ENCODE data around the gene MME.

Gene MME

DNA sequence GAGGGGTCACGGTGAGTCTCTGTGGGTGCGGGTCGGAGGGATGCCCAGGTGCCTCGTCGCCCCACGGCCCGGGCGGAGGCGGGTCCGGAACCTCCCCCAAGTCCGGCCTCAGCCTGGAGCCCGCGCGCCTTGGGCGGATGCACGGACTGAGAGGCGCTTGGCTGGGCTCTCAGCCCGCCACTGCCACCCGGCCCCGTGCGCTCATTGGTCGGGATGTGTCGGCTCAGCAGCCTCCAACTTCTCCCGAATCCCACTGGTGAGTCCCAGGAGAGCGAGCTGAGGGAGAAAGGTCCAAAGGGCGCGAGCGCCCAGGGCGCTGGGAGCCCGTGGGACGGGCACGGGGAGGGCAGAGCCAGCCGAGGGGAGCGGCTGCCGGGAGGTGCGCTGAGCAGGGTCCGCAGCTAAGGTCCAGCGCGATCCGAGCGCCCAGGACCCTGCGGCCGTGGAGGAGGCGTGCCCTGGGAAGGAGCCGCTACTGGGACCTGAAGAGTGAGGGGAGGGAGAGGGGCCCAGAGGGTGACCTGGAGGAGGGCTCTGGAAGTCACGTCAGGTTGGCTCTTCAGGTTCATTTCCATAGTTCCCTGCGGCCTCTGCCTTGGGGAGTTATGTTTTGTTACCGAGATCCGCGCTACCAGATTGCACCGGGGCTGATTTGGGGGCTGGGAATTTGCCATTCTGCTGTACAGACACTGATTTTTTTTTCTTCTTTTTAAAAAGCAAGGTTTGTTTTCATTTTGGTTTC lies at the start of gene MME:
MME (plus strand) TSS at position 574 of the 742 bp plus-strand sequence. CDS start 3,849 bp downstream, outside the sequence.
- H2AFZ ChIP-seq (ENCODE audit: low read length, unreplicated experiment) = peak within 1 kb of the TSS; percentile 98
- peak within 1 kb of the TSS; percentile 94 for H3K4me3 ChIP-seq (ENCODE audit: low read depth, low read length)

GRCh38 chr3:155031186-155031585 lies 48.9 kb upstream of the MME start:
- peak overlapping the region; percentile 30; the same call in 1 of the 2 replicates for H3K4me3 ChIP-seq (ENCODE audit: low read depth, low read length)
- H3K27ac ChIP-seq (ENCODE audit: low read depth, low read length) = peak overlapping the region; percentile 43
- no peaks in the 10 kb centered on the region for H3K79me2 ChIP-seq (ENCODE audit: control insufficient read depth, insufficient read depth, low read length, unreplicated experiment)
- H2AFZ ChIP-seq (ENCODE audit: low read length, unreplicated experiment) = peak overlapping the region; percentile 76
- peaks cover 41% of the 10 kb centered on the region for H3K4me1 ChIP-seq (ENCODE audit: control insufficient read depth, insufficient read depth, low read length, unreplicated experiment)
- no peaks in the 10 kb centered on the region for H3K36me3 ChIP-seq (ENCODE audit: insufficient read depth, low read length)
- H3K27me3 ChIP-seq (ENCODE audit: insufficient read depth, low read length) = no peaks in the 10 kb centered on the region

More for the DNA sequence above, at the start of gene MME:
- peak within 1 kb of the TSS; percentile 60 for H3K27ac ChIP-seq (ENCODE audit: low read depth, low read length)
- H3K36me3 ChIP-seq (ENCODE audit: insufficient read depth, low read length) = 0 out of 2 replicates have a peak, but pooled peaks cover 6% of the 10 kb centered on the region
- peaks cover 23% of the 10 kb centered on the region for H3K4me1 ChIP-seq (ENCODE audit: control insufficient read depth, insufficient read depth, low read length, unreplicated experiment)
- H3K27me3 ChIP-seq (ENCODE audit: insufficient read depth, low read length) = no peaks in the 10 kb centered on the region
- H3K79me2 ChIP-seq (ENCODE audit: control insufficient read depth, insufficient read depth, low read length, unreplicated experiment) = peaks cover 39% of the 10 kb centered on the region

DNA sequence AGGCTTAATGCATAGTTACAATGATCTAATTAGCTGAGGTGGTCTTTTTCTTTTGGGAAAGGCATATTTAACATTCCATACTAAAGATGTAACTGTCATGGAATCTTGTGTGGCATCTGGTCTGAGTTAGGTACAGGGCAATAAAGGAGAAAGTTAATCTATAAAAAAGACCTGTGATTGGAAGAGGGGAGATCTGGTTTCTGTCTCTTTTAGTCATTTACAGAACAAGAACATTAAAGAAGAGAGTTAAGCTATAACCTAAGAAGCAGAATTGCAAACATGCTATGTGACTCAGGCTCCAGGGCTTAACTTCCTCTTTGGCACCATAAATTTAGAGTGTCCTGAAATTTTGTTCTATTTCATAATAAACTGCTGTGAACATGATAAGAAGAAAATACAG lies 47.2 kb upstream of the MME start:
- Histone ChIP-seq H2AFZ (ENCODE audit: low read length, unreplicated experiment) (peak overlapping the region; percentile 77), H3K4me1 (ENCODE audit: control insufficient read depth, insufficient read depth, low read length, unreplicated experiment) (peaks cover 35% of the 10 kb centered on the region), H3K27ac (ENCODE audit: low read depth, low read length) (peak overlapping the region; percentile 18), H3K27me3 (ENCODE audit: insufficient read depth, low read length) (no peaks in the 10 kb centered on the region), H3K79me2 (ENCODE audit: control insufficient read depth, insufficient read depth, low read length, unreplicated experiment) (no peaks in the 10 kb centered on the region), H3K4me3 (ENCODE audit: low read depth, low read length) (no peak overlapping the region), H3K36me3 (ENCODE audit: insufficient read depth, low read length) (no peaks in the 10 kb centered on the region)

DNA sequence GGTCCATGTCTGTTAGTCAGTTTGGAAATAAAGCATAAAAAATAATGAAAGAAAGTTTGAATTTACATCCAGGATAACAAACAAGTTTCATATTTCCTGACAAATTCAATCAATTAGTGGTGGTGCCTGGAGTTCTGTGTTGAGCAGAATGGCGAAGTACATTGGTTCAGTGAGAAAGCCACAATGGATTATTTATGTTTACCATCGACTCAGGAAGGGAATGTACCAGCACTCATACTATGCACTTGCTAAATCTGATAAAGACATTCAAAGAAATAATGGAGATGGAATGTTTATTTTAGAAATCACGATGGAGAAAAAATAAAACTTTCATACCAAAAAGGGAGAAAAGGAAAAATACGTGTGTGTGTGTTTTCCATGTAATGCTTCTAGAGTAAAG lies 45.3 kb upstream of the MME start:
- no peaks in the 10 kb centered on the region for H3K79me2 ChIP-seq (ENCODE audit: control insufficient read depth, insufficient read depth, low read length, unreplicated experiment)
- no peaks in the 10 kb centered on the region for H3K27me3 ChIP-seq (ENCODE audit: insufficient read depth, low read length)
- H2AFZ ChIP-seq (ENCODE audit: low read length, unreplicated experiment) = peak overlapping the region; percentile 7
- no peak overlapping the region for H3K4me3 ChIP-seq (ENCODE audit: low read depth, low read length)
- H3K27ac ChIP-seq (ENCODE audit: low read depth, low read length) = no peak overlapping the region
- H3K4me1 ChIP-seq (ENCODE audit: control insufficient read depth, insufficient read depth, low read length, unreplicated experiment) = peaks cover 35% of the 10 kb centered on the region
- H3K36me3 ChIP-seq (ENCODE audit: insufficient read depth, low read length) = no peaks in the 10 kb centered on the region

DNA sequence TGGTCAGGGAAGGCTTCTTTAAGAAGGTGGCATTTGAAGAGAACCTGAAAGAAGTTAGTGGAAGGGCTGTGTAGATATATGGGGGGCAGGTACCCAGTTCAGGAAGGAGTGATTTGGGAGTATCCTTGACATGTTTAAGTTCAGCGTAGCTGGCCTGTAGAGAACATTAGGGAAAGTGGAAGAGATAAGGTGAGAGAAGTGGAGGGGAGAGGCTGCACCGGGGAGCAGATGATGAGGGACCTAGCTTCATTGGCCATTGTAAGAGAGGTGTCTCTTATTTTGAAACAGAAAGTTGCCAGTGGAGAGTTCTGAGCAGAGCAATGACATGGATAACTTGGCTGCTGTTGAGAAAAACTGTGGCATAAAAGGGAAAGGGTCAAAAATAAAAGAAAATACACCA lies 44.6 kb upstream of the MME start:
- Histone ChIP-seq H3K36me3 (ENCODE audit: insufficient read depth, low read length) (no peaks in the 10 kb centered on the region), H2AFZ (ENCODE audit: low read length, unreplicated experiment) (no peak overlapping the region), H3K4me3 (ENCODE audit: low read depth, low read length) (no peak overlapping the region), H3K4me1 (ENCODE audit: control insufficient read depth, insufficient read depth, low read length, unreplicated experiment) (peaks cover 34% of the 10 kb centered on the region), H3K27ac (ENCODE audit: low read depth, low read length) (no peak overlapping the region), H3K27me3 (ENCODE audit: insufficient read depth, low read length) (no peaks in the 10 kb centered on the region), H3K79me2 (ENCODE audit: control insufficient read depth, insufficient read depth, low read length, unreplicated experiment) (no peaks in the 10 kb centered on the region)

DNA sequence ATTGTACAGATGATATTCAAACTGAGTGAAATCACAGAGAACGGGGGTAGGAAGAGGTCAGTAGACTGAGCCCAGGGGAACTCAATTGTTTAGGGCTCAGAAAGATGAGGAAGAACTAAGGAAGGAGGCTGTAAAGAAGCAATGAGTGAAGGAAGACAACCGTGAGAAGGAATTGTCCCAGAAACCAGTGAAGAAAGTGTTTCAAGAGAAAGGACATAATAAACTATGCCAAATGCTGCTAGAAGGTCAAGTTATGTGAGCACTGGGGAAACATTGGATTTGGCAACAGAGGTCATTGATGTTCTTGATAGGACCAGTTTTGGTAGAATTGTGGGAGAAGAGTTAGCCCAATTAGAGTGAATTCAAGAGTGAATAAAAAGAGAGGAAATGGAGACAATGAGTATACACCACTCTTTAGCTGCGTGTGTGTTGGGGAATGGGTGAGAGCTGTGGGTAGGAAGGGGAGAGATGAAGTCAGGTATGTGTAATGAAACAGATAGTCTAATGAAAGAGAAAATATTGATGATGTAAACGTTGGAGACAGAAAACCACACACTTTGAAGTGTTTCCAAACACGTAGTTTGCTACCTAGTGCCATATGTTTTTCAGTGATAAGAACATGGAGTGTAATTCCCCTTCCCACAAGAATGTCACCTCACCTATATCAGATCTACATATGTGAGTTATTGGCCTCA lies 42.5 kb upstream of the MME start:
- no peaks in the 10 kb centered on the region for H3K36me3 ChIP-seq (ENCODE audit: insufficient read depth, low read length)
- no peak overlapping the region for H3K27ac ChIP-seq (ENCODE audit: low read depth, low read length)
- H2AFZ ChIP-seq (ENCODE audit: low read length, unreplicated experiment) = no peak overlapping the region
- H3K79me2 ChIP-seq (ENCODE audit: control insufficient read depth, insufficient read depth, low read length, unreplicated experiment) = no peaks in the 10 kb centered on the region
- peaks cover 13% of the 10 kb centered on the region for H3K4me1 ChIP-seq (ENCODE audit: control insufficient read depth, insufficient read depth, low read length, unreplicated experiment)
- H3K27me3 ChIP-seq (ENCODE audit: insufficient read depth, low read length) = no peaks in the 10 kb centered on the region
- H3K4me3 ChIP-seq (ENCODE audit: low read depth, low read length) = no peak overlapping the region

- peaks cover 8% of the 10 kb centered on the region for H3K4me1 ChIP-seq (ENCODE audit: control insufficient read depth, insufficient read depth, low read length, unreplicated experiment)
- H3K27ac ChIP-seq (ENCODE audit: low read depth, low read length) = no peak overlapping the region
- H3K79me2 ChIP-seq (ENCODE audit: control insufficient read depth, insufficient read depth, low read length, unreplicated experiment) = no peaks in the 10 kb centered on the region
- no peak overlapping the region for H3K4me3 ChIP-seq (ENCODE audit: low read depth, low read length)
- no peak overlapping the region for H2AFZ ChIP-seq (ENCODE audit: low read length, unreplicated experiment)
- no peaks in the 10 kb centered on the region for H3K36me3 ChIP-seq (ENCODE audit: insufficient read depth, low read length)
- H3K27me3 ChIP-seq (ENCODE audit: insufficient read depth, low read length) = no peaks in the 10 kb centered on the region
These were observed 41.9 kb upstream of the MME start for GRCh38 chr3:155038203-155038554.

DNA sequence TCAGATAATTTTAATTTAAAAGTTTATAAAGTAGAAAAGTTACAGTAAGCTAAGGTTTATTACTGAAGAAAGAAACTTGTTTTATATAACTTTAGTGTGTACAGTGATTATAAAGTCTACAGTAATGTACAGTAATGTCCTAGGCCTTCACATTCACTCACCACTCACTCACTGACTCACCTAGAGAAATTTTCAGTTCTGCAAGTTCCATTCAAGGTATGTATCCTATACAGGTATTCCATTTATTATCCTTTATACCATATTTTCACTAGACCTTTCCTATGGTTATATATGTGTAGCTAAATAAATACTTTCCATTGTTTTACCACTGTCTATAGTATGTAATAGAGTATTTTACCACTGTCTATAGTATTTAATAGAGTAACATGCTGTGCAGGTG lies 33.2 kb upstream of the MME start:
- no peak overlapping the region for H2AFZ ChIP-seq (ENCODE audit: low read length, unreplicated experiment)
- no peaks in the 10 kb centered on the region for H3K79me2 ChIP-seq (ENCODE audit: control insufficient read depth, insufficient read depth, low read length, unreplicated experiment)
- no peaks in the 10 kb centered on the region for H3K36me3 ChIP-seq (ENCODE audit: insufficient read depth, low read length)

DNA sequence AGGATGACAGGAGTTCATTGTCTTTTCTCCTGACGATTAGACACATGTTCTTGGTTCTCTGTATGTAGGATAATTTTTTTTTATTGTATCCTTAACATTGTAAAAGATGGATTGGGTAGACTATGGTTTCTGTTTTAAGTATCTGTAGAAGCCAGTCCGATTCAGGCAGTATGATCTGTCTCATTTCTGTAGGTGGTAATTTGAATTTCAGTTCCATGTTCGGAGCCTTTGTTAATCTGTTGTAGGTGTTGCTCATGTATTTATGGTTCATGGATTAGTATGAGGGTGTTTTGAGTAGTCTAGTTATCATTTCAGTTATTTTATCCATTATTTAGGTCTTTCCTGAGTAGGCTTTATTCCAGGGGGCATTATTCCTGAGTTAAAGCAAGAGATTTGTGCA lies 32.4 kb upstream of the MME start:
- Histone ChIP-seq H3K4me3 (ENCODE audit: low read depth, low read length) (no peak overlapping the region), H3K4me1 (ENCODE audit: control insufficient read depth, insufficient read depth, low read length, unreplicated experiment) (no peaks in the 10 kb centered on the region), H3K27me3 (ENCODE audit: insufficient read depth, low read length) (no peaks in the 10 kb centered on the region), H3K36me3 (ENCODE audit: insufficient read depth, low read length) (no peaks in the 10 kb centered on the region), H3K27ac (ENCODE audit: low read depth, low read length) (no peak overlapping the region), H2AFZ (ENCODE audit: low read length, unreplicated experiment) (no peak overlapping the region), H3K79me2 (ENCODE audit: control insufficient read depth, insufficient read depth, low read length, unreplicated experiment) (no peaks in the 10 kb centered on the region)

More for the DNA sequence above, 33.2 kb upstream of the MME start:
- Histone ChIP-seq H3K4me3 (ENCODE audit: low read depth, low read length) (no peak overlapping the region), H3K4me1 (ENCODE audit: control insufficient read depth, insufficient read depth, low read length, unreplicated experiment) (no peaks in the 10 kb centered on the region), H3K27me3 (ENCODE audit: insufficient read depth, low read length) (no peaks in the 10 kb centered on the region), H3K27ac (ENCODE audit: low read depth, low read length) (no peak overlapping the region)

DNA sequence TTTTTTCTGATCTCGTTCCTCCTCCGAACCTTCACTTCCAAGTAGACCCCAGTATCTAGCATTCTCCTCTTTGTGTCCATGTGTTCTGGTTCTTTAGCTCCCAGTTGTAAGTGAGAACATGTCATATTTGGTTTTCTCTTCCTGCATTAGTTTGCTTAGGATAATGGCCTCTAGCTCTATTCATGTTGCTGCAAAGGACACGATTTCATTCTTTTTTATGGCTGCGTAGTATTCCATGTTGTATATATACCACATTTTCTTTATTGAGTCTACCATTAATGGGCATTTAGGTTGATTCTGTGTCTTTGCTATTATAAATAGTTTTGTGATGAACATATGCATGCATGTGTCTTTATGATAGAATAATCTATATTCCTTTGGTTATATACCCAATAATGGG lies 30.2 kb upstream of the MME start:
- Histone ChIP-seq H3K4me1 (ENCODE audit: control insufficient read depth, insufficient read depth, low read length, unreplicated experiment) (no peaks in the 10 kb centered on the region), H2AFZ (ENCODE audit: low read length, unreplicated experiment) (no peak overlapping the region), H3K36me3 (ENCODE audit: insufficient read depth, low read length) (no peaks in the 10 kb centered on the region), H3K4me3 (ENCODE audit: low read depth, low read length) (no peak overlapping the region), H3K27me3 (ENCODE audit: insufficient read depth, low read length) (no peaks in the 10 kb centered on the region), H3K79me2 (ENCODE audit: control insufficient read depth, insufficient read depth, low read length, unreplicated experiment) (no peaks in the 10 kb centered on the region), H3K27ac (ENCODE audit: low read depth, low read length) (no peak overlapping the region)

DNA sequence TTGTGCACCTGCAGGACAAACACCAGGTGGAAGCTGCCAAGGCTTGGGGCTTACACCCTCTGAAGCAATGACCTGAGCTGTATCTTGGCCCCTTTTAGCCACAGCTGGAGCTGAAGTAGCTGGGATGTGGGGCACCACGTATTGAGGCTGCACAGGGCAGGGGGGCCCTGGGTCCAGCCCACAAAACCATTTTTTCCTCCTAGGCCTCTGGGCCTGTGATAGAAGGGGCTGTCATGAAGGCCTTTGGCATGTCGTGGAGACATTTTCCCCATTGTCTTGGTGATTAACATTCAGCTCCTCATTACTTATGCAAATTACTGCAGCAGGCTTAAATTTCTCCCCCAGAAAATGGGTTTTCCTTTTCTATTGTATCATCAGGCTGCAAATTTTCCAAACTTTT lies 27.6 kb upstream of the MME start:
- Histone ChIP-seq H3K4me3 (ENCODE audit: low read depth, low read length) (no peak overlapping the region), H3K27me3 (ENCODE audit: insufficient read depth, low read length) (no peaks in the 10 kb centered on the region), H3K27ac (ENCODE audit: low read depth, low read length) (no peak overlapping the region), H3K79me2 (ENCODE audit: control insufficient read depth, insufficient read depth, low read length, unreplicated experiment) (no peaks in the 10 kb centered on the region), H3K36me3 (ENCODE audit: insufficient read depth, low read length) (no peaks in the 10 kb centered on the region), H3K4me1 (ENCODE audit: control insufficient read depth, insufficient read depth, low read length, unreplicated experiment) (no peaks in the 10 kb centered on the region), H2AFZ (ENCODE audit: low read length, unreplicated experiment) (no peak overlapping the region)

Data from ACC112 (cell line).